Glutamatergic neuron (in vitro differentiated cells): Measurements from ENCODE around the gene TMPO. TPM values are rescaled to one million over a fixed set of nuclear protein-coding genes. Genes with fewer than 3 reads are reported as not detected.
"Not testable (repeated sequence)": the region's sequence is repeated elsewhere in the genome, so short reads cannot be mapped to it uniquely, and the experiment has no call there.

ENCODE experiments used
- DNase-seq: peaks from one replicate; pipeline ENCODE4 v3.0.0; 2022
- H3K27ac Mint-ChIP-seq: one replicate; pipeline ENCODE4 v1.8.0; 2020; ENCODE audit warnings: mild to moderate bottlenecking, mixed read lengths, inconsistent platforms; ENCODE audit not compliant: unreplicated experiment
- H3K27me3 Mint-ChIP-seq: one replicate; pipeline ENCODE4 v1.8.0; 2020; ENCODE audit warnings: mild to moderate bottlenecking, moderate library complexity, mixed read lengths, inconsistent platforms; ENCODE audit not compliant: unreplicated experiment
- H3K36me3 Mint-ChIP-seq: one replicate; pipeline ENCODE4 v1.8.0; 2020; ENCODE audit warnings: mild to moderate bottlenecking, mixed read lengths, inconsistent platforms; ENCODE audit not compliant: unreplicated experiment
- H3K4me1 Mint-ChIP-seq: one replicate; pipeline ENCODE4 v1.8.0; 2020; ENCODE audit warnings: mild to moderate bottlenecking, low read depth, mixed read lengths, inconsistent platforms; ENCODE audit not compliant: unreplicated experiment
- H3K4me3 Mint-ChIP-seq: one replicate; pipeline ENCODE4 v1.8.0; 2020; ENCODE audit warnings: mild to moderate bottlenecking, mixed read lengths, inconsistent platforms; ENCODE audit not compliant: unreplicated experiment
- H3K9me3 Mint-ChIP-seq: one replicate; pipeline ENCODE4 v1.8.0; 2020; ENCODE audit warnings: mild to moderate bottlenecking, moderate library complexity, mixed read lengths, inconsistent platforms; ENCODE audit not compliant: unreplicated experiment
- CTCF ChIP-seq: fragments of 200-600 bp; sonication (generic); IDR thresholded peaks from one replicate; pipeline ENCODE4 v1.5.0; 2021; ENCODE audit not compliant: partially characterized antibody, unreplicated experiment
- total RNA-seq: library from RNA; stranded (reverse); fragmentation: NEBNext Ultra II Directional; extraction: Animal tissue kit (Norgen Biotek cat#: 25700); gene quantifications from one replicate; pipeline ENCODE4 v1.2.1, GENCODE V29; 2021; ENCODE audit not compliant: unreplicated experiment

Gene TMPO
- total RNA-seq, 1 donor from 2014 or later: 80.2 TPM

GRCh38 chr12:98485792-98486340 lies 29.5 kb upstream of the TMPO start:
- peaks cover 8% of the 10 kb centered on the region for H3K4me1 Mint-ChIP-seq
- no peak overlapping the region for H3K27ac Mint-ChIP-seq
- H3K36me3 Mint-ChIP-seq: no peaks in the 10 kb centered on the region
- TF ChIP-seq CTCF: no peak
- DNase-seq: no peak
- no peaks in the 10 kb centered on the region for H3K9me3 Mint-ChIP-seq
- no peaks in the 10 kb centered on the region for H3K27me3 Mint-ChIP-seq
- no peak overlapping the region for H3K4me3 Mint-ChIP-seq

- H3K4me1 Mint-ChIP-seq, H3K27ac Mint-ChIP-seq, H3K27me3 Mint-ChIP-seq, H3K4me3 Mint-ChIP-seq, H3K36me3 Mint-ChIP-seq, H3K9me3 Mint-ChIP-seq, DNase-seq: not testable (repeated sequence)
Observed at GRCh38 chr12:98488416-98488815, 27.0 kb upstream of the TMPO start.

GRCh38 chr12:98489176-98489575 lies 26.2 kb upstream of the TMPO start:
- Mint-ChIP-seq H3K27ac (no peak overlapping the region), H3K4me1 (peaks cover 9% of the 10 kb centered on the region), H3K9me3 (peaks cover 2% of the 10 kb centered on the region), H3K4me3 (no peak overlapping the region), H3K36me3 (no peaks in the 10 kb centered on the region), H3K27me3 (no peaks in the 10 kb centered on the region)
- no peak for TF ChIP-seq CTCF
- no peak for DNase-seq

GRCh38 chr12:98490501-98491453 lies 24.6 kb upstream of the TMPO start:
- peak; percentile 88 for DNase-seq
- TF ChIP-seq CTCF: peak; percentile 91
- Mint-ChIP-seq H3K27ac (peak overlapping the region; percentile 98), H3K27me3 (no peaks in the 10 kb centered on the region), H3K4me1 (peaks cover 9% of the 10 kb centered on the region), H3K4me3 (no peak overlapping the region), H3K36me3 (no peaks in the 10 kb centered on the region), H3K9me3 (peaks cover 2% of the 10 kb centered on the region)

- Mint-ChIP-seq H3K9me3 (peaks cover 4% of the 10 kb centered on the region), H3K4me1 (peaks cover 7% of the 10 kb centered on the region), H3K4me3 (no peak overlapping the region), H3K36me3 (no peaks in the 10 kb centered on the region), H3K27ac (no peak overlapping the region), H3K27me3 (no peaks in the 10 kb centered on the region)
- no peak for DNase-seq
- TF ChIP-seq CTCF: no peak
Observed at GRCh38 chr12:98492580-98493140, 22.7 kb upstream of the TMPO start.

- H3K4me1 Mint-ChIP-seq, DNase-seq, H3K4me3 Mint-ChIP-seq: not testable (repeated sequence)
- peaks cover 12% of the 10 kb centered on the region for H3K36me3 Mint-ChIP-seq
- peaks cover 26% of the 10 kb centered on the region for H3K27me3 Mint-ChIP-seq
- H3K9me3 Mint-ChIP-seq: peaks cover 26% of the 10 kb centered on the region
- peak overlapping the region; percentile 38 for H3K27ac Mint-ChIP-seq
Observed at GRCh38 chr12:98501266-98501629, 14.1 kb upstream of the TMPO start.
